Muscle of leg (tissue), 11 donors: ENCODE results near the gene LTA4H. TPM values are rescaled to one million over a fixed set of nuclear protein-coding genes. Genes with fewer than 3 reads are reported as not detected.

Source experiments
- DNase-seq: peaks from one replicate; pipeline ENCODE4 v3.0.0; 2013
- H3K27ac ChIP-seq: one replicate; pipeline ENCODE4 v1.5.1; 2013; ENCODE audit warnings: mild to moderate bottlenecking, low read length, control low read depth
- H3K27me3 ChIP-seq: one replicate; pipeline ENCODE4 v1.6.1; 2013; ENCODE audit warnings: low read length; ENCODE audit not compliant: control insufficient read depth, insufficient read depth
- H3K36me3 ChIP-seq: one replicate; pipeline ENCODE4 v1.6.1; 2013; ENCODE audit warnings: low read length; ENCODE audit not compliant: control insufficient read depth, insufficient read depth
- H3K4me1 ChIP-seq: one replicate; pipeline ENCODE4 v1.6.1; 2013; ENCODE audit warnings: low read length; ENCODE audit not compliant: control insufficient read depth, insufficient read depth
- H3K4me3 ChIP-seq: one replicate; pipeline ENCODE4 v1.5.1; 2013; ENCODE audit warnings: low read length, control low read depth
- H3K9me3 ChIP-seq: replicated peaks from 2 replicates; pipeline ENCODE4 v1.6.1; 2013; ENCODE audit warnings: low read depth, low read length; ENCODE audit not compliant: control insufficient read depth
- WGBS: methylation state at CpG from one replicate; pipeline ENCODE4 v1.1.5; 2013; ENCODE audit warnings: missing lambda C conversion rate; ENCODE audit not compliant: insufficient coverage; 5-methylcytosine and 5-hydroxymethylcytosine counted together
- polyA plus RNA-seq, 8 donors: library from polyadenylated mRNA; unstranded; fragments of 120-200 nt; gene quantifications; one replicate each; pipeline versions ENCODE4 v1.2.1 to v1.2.3, GENCODE V29; 2013; ENCODE audit warnings: inconsistent platforms in 1 of 8, low replicate concordance in 1 of 8; ENCODE audit not compliant: insufficient read length in 8 of 8, insufficient read depth in 1 of 8
- total RNA-seq: library from RNA; stranded (reverse); fragments of 120-200 nt; gene quantifications from one replicate; pipeline ENCODE4 v1.2.4, GENCODE V29; 2013

Gene LTA4H
- total and polyA plus RNA-seq, 9 donors = 64.0 to 81.5 (median 73.5) TPM

DNA sequence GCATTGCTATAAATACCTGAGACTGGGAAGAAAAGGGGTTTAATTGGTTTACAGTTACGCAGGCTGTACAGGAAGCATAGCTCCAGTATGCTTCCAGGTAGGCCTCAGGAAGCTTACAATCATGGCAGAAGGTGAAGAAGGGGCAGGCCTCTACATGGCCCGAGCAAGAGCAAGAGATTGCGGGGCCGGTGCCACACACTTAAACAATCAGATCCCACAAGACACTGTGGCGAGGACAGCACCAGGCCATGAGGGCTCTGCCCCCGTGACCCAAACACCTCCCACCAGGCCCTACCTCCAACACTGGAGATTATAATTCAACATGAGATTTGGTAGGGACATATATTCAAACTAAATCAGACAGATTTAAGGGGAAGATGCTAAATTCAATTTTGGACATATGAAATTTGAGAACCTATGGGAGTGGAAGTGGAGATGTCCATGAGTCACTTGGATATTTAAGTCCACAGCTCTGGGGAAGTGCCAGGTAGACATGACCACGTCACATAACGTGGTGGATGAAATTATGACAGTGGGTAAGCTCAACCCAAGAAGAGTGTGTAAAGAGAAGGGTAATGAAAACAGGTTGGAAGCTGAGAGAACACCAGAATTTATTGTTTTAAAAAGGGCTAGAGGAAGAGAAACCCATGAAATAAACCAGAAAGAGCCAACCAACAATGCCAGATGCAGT, 1.5 kb upstream of the LTA4H start:
- H3K4me1 ChIP-seq = peaks cover 5% of the 10 kb centered on the region
- H3K9me3 ChIP-seq = no peaks in the 10 kb centered on the region
- no peak overlapping the region for H3K4me3 ChIP-seq
- H3K27me3 ChIP-seq = no peaks in the 10 kb centered on the region
- WGBS = 82% methylated on average over 4 of the region's 8 CpGs
- no peaks in the 10 kb centered on the region for H3K36me3 ChIP-seq
- peak; percentile 11 for DNase-seq
- no peak overlapping the region for H3K27ac ChIP-seq

DNA sequence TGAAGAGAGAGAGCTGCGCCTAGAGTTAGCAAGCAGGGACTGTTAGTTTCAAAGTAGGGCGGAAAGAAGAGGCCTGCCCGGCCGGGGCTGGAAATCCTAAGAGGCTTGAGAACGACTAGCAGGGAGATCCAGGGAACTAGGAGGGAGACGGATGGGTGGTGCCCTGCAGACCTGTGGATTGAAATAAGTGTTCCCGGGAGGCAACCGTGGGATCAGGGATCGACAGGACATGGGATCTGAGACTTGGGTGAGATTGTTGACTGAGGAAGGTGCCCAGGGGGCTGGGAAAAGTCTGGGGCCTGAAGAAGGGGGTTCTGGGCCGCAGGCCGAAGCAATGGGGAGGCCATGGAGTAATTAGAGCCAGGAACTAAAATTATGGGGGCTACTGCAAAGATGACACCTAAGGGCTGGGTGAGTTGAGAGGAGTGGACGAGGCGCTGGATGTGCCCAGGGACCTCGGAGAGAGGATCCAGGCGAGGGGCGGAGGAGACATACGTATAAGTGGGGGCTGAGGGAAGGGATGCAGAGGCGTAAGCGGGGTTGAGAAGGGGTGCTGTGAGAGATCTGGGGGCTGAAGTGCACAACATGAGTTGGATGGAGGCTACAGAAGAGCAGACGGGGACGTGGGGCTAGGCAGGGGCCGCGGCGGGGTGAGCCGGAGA, 635 bp downstream of the LTA4H start:
- peak; percentile 33 for DNase-seq
- 1% methylated on average over 25 of the region's 25 CpGs for WGBS
- Histone ChIP-seq H3K4me3 (peak overlapping the region; percentile 90), H3K27ac (peak overlapping the region; percentile 89), H3K4me1 (peaks cover 5% of the 10 kb centered on the region), H3K9me3 (no peaks in the 10 kb centered on the region), H3K27me3 (no peaks in the 10 kb centered on the region), H3K36me3 (no peaks in the 10 kb centered on the region)

DNA sequence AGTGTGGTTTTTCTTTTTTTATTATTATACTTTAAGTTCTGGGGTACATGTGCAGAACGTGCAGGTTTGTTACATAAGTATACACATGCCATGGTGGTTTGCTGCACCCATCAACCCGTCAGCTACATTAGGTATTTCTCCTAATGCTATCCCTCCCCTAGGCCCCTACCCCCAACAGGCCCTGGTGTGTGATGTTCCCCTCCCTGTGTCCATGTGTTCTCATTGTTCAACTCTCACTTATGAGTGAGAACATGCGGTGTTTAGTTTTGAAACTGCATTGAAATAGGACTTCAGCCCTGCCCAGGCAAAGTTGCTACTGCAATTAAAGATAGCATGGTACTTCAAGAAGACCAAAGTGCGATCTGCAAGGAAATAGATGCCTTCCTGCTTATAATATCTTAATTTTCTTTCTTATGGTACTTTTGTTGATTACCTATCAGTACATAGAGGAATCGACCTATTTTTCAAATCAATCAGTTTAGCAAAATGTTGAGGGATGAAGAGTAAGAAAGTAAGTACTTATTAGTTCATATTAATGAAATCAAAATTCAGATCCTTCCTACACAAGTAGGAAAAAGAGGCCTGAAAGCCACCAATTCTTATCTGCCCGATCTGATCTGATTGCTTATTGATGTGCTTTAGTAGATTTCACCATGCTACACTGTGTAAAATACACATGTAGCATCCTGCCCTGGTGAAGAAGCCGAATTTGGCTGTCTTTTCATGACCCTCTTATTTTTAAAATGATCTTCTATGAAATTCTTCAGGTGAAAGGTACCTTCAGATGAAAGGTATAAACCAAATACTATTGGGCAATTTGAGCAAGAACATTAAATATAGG, 1.6 kb downstream of the LTA4H start:
- Histone ChIP-seq H3K27ac (peak overlapping the region; percentile 89), H3K27me3 (no peaks in the 10 kb centered on the region), H3K9me3 (no peaks in the 10 kb centered on the region), H3K36me3 (no peaks in the 10 kb centered on the region), H3K4me1 (peaks cover 5% of the 10 kb centered on the region), H3K4me3 (no peak overlapping the region)
- WGBS = no CpG with 5 or more reads among the region's 7 CpGs
- DNase-seq = no peak

DNA sequence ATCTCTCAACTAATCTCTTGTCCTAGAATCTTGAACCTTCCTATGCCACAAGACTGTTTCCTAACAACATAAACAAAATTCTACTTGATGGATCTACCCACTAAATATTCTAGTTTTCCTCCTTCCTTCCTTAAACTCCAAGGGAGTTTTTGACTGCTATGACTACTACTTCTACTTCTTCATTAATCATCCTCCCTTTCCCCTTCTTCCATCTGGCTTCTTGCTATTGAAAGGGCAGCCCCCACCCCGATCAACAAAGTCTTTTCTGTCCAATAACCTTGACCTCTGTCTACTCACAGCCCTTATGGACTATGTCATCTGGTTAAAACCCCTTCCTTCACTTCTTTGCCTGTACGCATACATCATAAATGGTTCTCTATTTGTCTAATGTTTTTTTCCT, 5.6 kb downstream of the LTA4H start:
- H3K27ac ChIP-seq = no peak overlapping the region
- WGBS = 100% methylated on average over 1 of the region's 2 CpGs
- peaks cover 10% of the 10 kb centered on the region for H3K36me3 ChIP-seq
- H3K4me3 ChIP-seq = no peak overlapping the region
- DNase-seq = no peak
- H3K4me1 ChIP-seq = peaks cover 5% of the 10 kb centered on the region
- H3K27me3 ChIP-seq = no peaks in the 10 kb centered on the region
- no peaks in the 10 kb centered on the region for H3K9me3 ChIP-seq

DNA sequence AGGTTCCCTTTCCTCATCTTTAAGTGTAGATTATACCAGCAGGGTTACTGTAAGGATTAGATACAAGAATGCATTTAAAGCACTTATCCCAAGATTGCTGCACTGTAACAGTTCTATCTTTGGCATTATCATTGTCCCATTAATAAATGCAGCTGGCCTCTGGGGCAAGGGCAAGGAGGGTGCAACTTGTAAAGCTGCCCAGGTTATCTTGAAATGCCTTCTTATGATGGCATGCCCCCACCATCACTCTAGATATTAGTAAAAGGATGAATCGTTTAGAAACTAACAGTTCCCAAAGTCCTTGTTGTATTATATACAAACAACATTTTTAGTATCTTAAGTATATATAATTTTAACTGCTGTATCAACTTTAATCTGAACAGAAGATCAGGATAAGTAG, 6.8 kb downstream of the LTA4H start:
- no peaks in the 10 kb centered on the region for H3K4me1 ChIP-seq
- H3K4me3 ChIP-seq = no peak overlapping the region
- no peak for DNase-seq
- H3K27me3 ChIP-seq = no peaks in the 10 kb centered on the region
- H3K36me3 ChIP-seq = peaks cover 11% of the 10 kb centered on the region
- no peak overlapping the region for H3K27ac ChIP-seq
- WGBS = no CpG with 5 or more reads among the region's 1 CpG
- no peaks in the 10 kb centered on the region for H3K9me3 ChIP-seq

DNA sequence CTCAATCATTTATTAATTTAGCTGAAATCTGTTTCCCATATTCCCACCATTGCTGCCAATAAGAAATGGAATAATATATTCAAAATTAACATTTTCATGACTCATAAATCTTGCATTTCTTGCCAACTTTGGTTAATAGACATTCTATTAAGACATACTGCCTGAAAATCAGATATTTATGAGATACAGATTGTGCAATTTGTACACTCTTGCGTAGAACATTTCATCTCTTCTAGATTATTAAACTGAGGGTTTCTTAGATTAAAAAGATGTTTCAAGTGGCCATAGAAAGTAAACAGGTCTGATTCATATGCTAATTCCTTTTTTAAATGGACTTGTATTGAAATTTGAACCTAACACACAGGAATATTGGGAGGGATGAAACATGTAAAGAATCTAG, 9.1 kb downstream of the LTA4H start:
- WGBS = no CpG with 5 or more reads among the region's 1 CpG

DNA sequence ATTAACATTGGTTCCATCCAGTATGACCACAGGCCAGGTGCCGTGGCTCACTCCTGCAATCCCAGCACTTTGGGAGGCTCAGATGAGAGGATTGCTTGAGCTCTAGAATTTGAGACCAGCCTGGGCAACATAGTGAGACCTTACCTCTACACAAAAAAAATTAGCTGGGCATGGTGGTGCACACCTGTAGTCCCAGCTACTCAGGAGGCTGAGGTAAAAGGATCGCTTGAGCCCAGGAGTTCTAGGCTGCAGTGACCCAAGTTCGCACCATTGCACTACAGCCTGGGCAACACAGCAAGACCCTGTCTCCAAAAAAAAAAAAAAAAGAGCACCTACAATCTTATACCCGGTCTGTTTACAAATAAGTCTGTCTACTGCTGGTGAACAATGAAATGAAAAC, 9.9 kb downstream of the LTA4H start:
- 100% methylated on average over 1 of the region's 4 CpGs for WGBS
- no peaks in the 10 kb centered on the region for H3K4me1 ChIP-seq
- no peaks in the 10 kb centered on the region for H3K9me3 ChIP-seq
- H3K4me3 ChIP-seq = no peak overlapping the region
- H3K36me3 ChIP-seq = peaks cover 19% of the 10 kb centered on the region
- no peak overlapping the region for H3K27ac ChIP-seq
- DNase-seq = no peak
- no peaks in the 10 kb centered on the region for H3K27me3 ChIP-seq

More for the DNA sequence above, 9.1 kb downstream of the LTA4H start:
- H3K27me3 ChIP-seq = no peaks in the 10 kb centered on the region
- H3K4me1 ChIP-seq = no peaks in the 10 kb centered on the region
- no peak overlapping the region for H3K4me3 ChIP-seq
- H3K36me3 ChIP-seq = peaks cover 19% of the 10 kb centered on the region
- no peak overlapping the region for H3K27ac ChIP-seq
- no peak for DNase-seq
- H3K9me3 ChIP-seq = no peaks in the 10 kb centered on the region

DNA sequence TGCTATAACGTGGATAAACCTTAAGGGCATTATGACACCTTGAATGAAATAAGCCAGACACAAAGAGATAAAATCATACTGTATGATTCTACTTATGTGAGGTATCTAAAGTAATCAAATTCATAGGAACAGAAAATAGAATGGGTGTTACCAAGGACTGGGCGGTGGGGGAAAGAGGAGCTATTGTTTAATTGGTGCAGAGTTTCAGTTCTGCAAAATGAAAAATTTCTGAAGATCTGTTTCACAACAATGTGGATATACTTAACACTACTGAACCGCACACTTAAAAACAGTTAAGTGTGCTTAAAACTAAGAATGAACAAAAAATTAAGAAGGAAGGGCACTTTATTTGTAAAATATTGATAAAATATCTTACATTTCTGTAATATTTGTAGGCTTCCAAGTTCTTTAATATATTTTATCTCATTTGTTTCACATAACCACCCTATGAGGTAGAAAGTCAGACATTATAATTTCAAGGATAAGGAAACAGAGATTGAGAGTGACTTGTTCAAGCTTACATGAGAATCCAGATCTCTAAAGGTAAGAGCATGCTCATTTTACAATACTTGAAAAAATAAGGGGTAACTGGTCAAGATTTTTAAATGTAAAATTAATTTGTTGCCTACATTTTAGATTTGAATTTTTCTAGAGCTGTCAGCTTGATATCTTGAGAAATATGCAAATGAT, 14.9 kb downstream of the LTA4H start:
- Histone ChIP-seq H3K27me3 (no peaks in the 10 kb centered on the region), H3K4me1 (no peaks in the 10 kb centered on the region), H3K4me3 (no peak overlapping the region), H3K36me3 (peaks cover 15% of the 10 kb centered on the region), H3K27ac (no peak overlapping the region), H3K9me3 (no peaks in the 10 kb centered on the region)
- DNase-seq = peak; percentile 19
- no CpG with 5 or more reads among the region's 3 CpGs for WGBS

DNA sequence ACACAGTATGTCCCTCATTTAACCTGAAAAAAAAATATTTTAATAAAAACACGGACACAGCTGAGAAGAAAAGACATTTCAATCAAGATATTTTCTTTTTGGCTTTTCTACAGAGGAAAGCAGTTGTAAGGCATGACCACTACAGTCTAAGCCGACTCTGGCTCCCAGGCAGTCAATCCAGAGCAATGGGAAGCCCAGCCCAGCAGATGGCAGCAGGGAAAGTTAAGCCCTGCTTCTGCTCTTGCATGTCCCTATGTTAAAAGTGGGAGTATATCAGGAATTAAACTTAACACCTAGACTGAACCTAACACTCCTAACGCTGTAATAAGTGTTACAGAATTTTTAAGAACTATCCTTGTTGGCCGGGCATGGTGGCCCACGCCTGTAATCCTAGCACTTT, 19.7 kb downstream of the LTA4H start:
- no CpG with 5 or more reads among the region's 5 CpGs for WGBS
- Histone ChIP-seq H3K27me3 (no peaks in the 10 kb centered on the region), H3K4me3 (no peak overlapping the region), H3K27ac (no peak overlapping the region), H3K4me1 (no peaks in the 10 kb centered on the region), H3K9me3 (no peaks in the 10 kb centered on the region), H3K36me3 (peaks cover 20% of the 10 kb centered on the region)
- DNase-seq = peak; percentile 30
